UCSD-AML1 (cell line): ENCODE data around the gene SGCD.
"Not testable (repeated sequence)": the region's sequence is repeated elsewhere in the genome, so short reads cannot be mapped to it uniquely, and the experiment has no call there.

Experiments used
- DNase-seq: peaks from one replicate; lab custom pipeline; 2025; ENCODE audit not compliant: unreplicated experiment; lab: John Stamatoyannopoulos, UW

The SGCD gene

DNA sequence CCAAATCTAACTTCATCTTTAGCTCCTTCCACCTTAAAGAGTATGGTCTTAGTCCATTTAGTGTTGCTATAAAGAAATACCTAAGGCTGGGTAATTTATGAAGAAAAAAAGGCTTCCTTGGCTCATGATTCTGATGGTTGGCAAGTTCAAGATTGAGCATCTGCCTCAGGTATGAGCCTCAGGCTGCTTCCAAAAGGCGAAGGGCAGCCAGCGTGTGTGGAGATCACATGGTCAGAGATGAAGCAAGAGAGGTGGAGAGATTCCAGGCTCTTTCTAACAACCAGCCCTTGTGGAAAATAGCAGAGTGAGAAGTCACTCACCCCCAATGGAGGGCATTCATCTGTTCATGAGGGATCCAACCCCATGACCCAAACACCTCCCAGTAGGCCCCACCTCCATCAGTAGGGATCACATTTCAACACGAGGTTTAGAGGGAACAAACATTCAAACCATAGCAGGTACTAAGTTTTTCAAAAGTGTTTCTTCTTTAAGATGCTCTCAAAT lies 225.9 kb downstream of the SGCD start:
- DNase-seq = no peak

DNA sequence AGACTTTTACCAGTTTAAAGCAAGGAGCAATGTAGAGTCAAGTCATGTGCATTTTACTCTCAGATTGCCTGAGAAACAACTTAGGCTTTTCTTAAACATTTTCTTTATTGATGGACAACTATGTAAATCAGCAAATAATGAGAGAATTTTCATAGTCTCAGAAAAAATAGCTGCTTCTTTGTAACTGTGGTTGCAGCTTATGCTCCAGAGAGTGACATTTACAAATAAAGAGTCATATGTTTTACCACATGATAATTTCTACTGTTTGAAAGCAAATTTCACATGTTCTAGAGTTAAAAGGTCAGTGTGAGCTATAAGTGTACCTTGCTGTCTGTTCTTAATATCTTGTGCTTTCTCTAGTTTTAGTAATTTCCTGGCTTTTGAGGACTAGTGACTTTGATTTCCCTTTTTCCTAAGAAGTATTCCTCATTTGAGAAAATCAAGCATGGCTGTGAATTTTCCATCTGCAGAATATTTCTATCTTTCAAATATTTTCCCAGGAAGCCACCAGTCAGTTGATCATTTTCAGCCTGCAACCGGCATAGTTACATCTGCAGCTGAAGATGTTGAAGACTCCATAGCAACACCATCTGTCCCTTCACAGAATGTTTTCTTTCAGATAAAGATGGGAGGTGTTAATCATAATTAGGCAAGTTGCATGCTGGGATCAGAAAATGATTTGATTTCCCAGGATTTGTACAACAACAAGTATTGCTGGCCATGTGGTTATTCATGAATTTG lies 229.9 kb downstream of the SGCD start:
- no peak for DNase-seq

DNA sequence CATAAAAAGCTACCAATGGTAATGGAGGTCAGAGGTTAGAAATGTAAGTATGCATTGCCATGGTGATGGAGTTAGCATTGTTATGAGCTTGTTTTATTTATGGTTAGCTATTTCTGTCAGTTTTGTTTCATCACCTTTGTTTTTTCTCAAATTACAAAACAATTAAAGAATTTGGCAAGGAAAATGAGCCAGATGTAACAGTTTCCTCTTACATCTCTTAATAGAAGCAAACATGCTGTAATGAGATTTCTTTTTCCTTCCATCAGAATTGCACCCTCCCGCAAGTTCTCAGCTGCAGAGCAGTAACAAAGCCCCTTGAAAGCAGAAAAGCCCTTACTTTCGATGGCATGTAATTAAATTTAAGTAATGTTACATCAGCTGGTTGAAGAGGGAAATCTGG lies 233.0 kb downstream of the SGCD start:
- no peak for DNase-seq

DNA sequence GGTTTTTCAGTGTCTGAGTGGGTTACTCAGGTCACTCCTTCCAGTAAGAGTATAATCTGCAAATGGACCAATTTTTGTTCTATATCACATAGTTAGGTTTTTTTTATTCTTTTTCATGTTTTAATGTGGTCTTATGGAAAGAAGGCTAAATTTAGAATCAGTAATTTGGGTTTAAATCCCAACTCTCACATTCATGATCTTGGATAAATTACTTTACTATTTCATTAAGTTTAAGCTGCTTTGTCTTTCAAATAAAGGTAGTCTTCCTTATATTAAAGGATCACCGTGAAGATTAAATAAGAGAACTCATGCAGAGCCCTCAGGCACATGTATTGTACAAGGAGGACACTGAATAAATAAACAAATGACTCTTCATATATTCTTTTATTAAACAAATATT lies 234.7 kb downstream of the SGCD start:
- DNase-seq = no peak

DNA sequence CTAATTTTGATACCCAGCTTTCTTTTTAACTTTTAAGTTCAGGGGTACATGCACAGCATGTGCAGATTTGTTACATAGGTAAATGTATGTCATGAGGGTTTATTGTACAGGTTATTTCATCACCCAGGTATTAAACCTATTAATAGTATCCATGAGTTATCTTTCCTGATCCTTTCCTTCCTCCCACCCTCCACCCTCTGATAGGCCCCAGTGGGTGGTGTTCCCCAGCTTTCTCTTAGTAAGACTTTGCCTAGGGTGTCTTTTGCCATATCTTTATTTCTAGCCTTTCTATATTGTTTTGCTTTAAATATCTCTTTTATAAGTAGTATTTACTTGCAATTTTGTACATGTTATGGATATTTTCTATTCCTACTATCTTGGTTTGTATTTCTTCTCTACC lies 243.7 kb downstream of the SGCD start:
- no peak for DNase-seq

DNA sequence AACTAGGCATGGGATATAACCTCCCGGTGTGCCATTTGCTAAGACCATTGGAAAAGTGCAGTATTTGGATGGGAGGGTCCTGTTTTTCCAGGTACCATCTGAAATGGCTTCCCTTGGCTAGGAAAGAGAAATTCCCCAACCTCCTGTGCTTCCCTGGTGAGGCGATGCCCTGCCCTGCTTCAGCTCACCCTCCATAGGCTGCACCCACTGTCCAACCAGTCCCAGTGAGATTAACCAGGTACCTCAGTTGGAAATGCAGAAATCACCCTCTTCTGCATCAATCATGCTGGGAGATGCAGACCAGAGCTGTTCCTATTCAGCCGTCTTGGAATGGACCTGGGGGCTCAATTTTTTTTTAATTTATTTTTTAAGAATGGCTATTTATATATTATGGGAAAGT lies 254.8 kb downstream of the SGCD start:
- no peak for DNase-seq

DNA sequence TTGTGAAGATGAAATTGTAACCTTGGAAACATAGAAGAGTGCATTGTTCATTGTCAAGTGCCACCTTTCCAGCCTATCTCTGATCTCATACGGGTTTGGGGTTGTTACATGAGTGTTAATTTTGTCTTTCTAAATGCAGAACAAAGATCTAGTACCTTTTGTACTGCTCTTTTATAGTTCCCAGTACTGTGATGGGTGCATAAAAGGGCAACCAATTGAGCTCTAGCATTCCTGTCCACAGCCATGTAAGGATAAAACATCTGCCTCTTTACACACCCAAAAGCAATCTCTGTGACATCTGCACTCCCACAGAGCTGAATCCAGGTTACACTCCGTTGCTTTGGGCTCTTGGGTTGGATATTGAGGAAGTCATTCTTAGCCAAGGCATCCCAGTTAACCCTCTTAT lies 255.2 kb downstream of the SGCD start:
- no peak for DNase-seq

DNA sequence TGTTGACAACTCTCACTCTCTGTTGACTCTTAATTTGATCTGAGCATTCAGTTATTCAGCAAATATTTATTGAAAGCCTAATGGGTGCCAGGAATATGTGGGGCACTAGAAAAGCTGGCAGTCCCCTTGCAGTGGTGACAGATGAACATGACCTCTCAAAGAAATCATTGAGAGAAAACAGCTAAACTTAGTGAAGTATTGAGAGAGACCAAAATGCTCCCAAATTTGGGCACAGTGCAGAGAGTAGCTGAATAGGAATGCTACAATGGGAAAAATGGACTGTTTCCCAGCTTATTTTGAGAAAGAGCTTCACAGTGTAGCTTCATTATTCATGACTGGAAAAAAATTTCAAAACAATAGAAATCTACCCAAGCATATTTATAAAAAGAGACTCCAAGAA lies 257.9 kb downstream of the SGCD start:
- DNase-seq = no peak

DNA sequence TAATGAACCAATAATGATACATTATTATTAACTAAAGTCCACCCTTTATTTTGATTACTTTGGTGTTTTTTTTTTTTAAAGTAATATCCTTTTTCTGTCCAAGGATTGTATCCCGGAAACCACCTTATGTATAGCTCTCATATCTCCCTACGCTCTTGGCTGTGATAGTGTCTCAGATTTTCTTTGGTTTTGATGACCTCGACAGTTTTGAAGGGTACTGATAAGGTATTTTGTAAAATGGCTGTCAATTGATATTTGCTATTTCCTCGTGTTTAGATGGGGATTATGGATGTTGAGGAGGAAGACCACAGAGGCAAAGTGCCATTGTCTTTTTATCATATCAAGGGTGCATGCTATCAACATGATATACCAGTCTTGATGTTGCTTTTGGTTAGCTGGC lies 259.0 kb downstream of the SGCD start:
- DNase-seq = no peak

DNA sequence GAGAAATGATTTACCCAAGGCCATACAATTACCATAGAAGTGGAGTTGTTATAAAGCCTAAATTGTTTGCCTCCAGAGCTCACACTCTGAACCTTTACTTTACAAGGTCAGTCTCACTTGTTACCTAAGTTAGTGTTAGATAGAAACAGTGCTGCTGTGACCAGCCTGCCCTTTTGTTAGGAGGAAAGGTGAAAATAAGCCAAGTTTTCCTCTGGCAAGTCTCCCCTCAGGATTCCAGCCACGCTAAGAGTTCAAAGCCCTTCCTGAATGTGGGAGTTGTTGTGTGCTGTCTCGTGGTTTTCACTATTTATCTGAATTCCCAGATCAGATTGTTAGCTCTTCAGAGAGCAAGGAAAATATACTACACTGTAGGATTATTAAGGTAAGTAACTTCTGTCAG lies 260.0 kb downstream of the SGCD start:
- no peak for DNase-seq

DNA sequence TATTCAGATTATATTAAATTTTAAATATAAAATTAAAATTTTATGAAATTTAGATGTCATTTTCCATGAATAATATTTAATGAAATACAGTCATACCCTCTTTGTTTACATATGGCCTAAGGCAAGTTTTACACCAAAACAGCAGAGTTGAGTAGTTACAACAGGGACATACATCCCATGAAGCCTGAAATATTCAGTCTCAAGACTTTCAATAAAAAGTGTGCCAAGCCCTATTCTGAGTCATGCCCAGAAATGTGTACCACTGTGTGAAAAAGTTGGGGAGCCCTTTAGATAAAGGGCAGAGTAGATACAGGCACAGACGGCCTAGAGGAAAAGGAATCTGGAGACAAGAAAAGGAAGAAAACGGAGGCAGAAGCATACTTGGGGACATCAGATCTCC lies 261.3 kb downstream of the SGCD start:
- no peak for DNase-seq

DNA sequence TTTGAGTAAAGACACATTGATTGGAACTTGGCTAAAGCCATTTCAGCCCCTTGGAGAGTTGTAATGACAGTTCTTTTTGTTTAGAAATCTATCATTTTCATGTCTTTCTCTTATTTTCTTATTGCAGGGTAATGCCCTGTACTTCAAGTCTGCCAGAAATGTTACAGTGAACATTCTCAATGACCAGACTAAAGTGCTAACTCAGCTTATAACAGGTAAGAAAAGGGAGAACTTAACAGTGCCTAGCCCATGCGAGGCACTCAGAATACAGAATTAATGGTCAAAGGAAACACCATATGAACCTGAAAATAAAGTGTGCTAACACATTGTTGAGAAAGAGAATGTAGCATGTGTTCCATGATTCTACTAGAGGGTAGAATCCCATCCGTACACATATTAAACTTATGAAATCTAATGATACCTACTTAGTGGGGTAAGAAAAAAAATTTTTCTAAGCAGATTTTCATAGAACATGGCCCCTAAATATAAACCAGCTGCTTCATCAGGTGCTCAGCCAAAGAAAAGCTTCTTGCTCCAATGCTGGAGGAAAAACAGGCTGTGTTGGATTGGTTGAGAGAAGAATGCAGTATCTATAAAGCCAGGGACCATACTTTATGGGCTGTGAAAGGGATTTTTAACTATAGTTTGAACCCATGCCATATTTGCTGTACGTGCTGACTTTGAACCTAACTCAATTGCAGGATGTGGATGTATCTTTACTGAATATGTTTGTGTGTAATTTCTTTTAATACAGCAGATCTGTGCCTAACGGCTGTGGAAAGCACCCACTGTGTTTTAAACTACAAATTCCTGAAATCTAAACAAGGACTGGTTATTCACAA lies 262.4 kb downstream of the SGCD start:
- no peak for DNase-seq

DNA sequence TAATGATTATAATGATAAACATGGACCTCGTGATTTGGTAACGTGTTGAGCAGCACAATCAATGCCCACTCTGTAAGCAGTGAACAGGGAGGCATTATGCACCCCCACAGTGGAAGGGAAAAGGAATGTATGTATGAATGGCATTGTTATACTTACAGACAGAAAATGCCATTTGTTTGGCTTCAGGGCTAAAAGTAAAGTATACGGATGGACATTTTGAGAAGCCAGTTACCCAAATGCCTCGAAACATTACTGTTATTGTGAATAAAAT lies 262.9 kb downstream of the SGCD start:
- DNase-seq = no peak

DNA sequence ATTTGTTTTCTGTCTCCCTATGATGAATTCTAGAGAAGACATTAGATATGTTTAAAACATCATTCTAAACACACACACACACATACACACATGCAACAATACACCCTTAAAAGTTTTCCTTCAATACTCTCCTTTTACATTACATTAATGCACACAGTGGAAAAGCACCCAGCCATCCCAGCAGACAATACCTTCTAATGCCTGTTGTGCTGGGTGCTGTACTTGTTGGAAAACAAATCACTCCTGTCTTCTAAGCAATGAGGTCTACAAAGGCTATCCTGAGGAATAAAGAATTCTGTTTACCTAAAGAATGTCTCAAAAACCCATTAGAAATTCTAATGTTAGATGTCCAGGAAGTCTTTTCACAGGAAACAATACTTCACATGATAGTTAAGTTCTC lies 264.0 kb downstream of the SGCD start:
- DNase-seq = no peak

DNA sequence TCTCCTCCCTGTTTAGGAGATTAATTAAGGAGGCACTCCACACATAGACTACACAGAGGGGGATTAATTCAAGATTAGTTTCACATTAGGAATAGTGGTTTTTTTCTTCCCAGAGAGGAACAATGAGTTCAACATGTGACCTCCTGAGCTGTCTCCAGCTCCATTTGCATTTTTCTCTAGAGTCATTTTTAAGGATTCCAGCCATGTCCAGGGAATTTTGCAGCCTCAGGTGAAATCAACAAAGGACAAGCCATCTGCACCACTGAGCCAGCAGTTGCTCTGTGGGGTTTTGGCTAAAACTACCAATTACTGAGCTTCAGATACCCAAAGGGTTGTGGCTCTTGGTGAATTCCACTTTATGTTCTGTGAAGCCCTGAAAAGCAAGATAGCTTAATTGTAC lies 264.7 kb downstream of the SGCD start:
- no peak for DNase-seq

DNA sequence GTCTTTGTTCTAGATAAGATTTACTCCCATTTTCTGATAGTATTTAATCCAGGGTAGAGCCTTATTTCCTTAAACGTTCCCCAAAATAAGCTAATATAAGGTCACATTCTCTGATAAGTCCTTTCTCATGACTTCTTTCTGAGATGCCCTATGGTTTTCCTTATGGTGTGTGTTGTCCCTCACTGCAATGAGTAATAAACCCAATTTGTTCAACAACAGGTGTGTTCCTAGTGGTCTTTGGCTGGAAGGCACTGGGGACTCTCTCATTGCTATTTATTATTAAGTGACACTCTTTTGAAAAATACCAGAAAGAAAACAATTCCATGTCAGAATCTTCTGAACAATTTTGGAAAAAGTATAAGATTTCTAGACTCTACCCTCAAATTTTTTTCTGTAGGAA lies 266.6 kb downstream of the SGCD start:
- DNase-seq = no peak

DNA sequence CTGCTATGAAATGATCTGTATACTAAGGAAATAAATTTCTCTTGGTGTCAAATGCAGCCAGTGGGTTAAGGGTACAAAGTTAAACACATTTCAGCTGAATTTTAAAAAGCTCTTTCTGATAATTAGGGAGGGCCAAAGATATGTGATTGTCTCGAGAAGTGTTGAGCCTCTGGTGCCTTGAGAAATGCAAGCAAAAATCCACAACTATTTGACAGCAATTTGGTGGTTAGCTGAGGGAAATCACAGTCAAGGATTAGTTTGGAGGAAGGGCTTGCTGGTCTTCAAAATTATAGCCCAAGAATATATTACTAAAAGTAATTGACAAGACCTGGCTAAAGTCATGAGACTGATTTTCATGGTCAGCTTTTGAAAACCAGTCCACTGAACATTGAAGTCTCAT lies 267.4 kb downstream of the SGCD start:
- DNase-seq = no peak

DNA sequence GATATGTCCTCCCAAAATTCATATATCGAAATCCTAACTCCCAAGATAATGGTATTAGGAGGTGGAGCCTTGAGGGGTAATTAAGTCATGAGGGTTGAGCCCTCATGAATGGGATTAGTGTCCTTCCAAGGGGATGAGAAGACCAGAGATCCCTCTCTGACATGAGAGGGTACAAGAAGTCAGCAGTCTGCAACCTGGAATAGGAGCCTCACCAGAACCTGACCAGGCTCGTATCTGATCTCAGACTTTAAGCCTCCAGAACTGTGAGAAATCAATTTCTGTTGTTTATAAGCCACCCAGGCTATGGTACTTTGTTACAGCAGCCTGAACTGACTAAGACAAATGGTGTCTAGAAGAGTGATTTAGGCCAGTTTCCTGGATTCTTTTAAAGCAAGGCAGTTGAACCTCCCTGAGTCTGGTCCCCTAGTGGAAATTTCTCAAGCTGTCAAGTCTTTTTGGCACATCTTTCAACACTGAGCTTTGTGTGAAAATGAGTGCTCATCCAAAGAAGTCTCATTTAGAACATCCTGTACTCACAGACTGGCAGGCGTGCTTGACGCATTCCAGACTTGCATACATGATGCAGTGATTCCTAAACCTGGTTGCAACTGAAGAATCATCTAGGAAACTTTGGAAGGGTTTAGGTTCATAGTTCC lies 268.3 kb downstream of the SGCD start:
- DNase-seq = no peak

DNA sequence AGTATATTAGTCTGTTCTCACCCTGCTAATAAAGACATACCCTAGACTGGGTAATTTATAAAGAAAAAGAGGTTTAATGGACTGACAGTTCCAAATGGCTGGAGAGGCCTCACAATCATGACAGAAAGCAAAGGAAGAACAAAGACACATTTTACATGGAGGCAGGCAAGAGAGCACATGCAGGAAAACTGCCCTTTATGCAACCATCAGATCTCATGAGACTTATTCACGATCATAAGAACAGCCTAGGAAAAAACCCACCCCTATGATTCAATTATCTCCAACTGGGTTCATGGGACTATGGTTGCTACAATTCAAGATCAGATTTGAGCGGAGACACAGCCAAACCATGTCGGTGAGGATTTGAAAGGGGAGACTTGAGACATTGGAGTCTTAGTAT lies 270.3 kb downstream of the SGCD start:
- DNase-seq = no peak

DNA sequence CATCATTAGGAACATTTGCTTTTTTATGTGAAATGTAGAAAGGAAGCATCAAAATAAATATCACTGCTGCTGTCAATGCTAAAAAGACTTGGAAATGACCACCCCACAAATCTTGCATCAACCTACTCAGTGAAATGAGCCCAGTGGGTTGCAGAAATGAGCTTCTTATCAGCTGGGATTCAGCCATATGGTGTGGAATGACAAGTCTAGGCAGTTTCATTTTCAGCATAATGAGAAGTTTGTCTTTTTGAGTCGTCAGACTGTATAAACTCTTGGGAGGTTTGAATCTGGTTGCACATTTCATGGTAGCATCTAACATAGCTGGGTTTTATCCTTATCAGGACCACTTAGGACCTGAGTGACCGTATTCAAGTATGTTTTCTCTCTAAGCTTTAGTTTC lies 272.0 kb downstream of the SGCD start:
- no peak for DNase-seq

DNA sequence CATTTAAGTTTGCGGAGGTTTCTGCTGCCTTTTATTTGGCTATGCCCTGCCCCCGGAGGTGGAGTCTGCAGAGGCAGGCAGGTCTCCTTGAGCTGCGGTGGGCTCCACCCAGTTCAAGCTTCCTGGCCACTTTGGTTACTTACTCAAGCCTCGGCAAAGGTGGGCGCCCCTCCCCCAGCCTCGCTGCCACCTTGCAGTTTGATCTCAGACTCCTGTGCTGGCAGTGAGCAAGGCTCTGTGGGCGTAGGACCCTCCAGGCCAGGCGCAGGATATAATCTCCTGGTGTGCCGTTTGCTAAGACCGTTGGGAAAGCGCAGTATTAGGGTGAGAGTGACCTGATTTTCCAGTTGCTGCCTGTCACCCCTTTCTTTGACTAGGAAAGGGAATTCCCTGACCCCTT lies 283.6 kb downstream of the SGCD start:
- not testable (repeated sequence) for DNase-seq

DNA sequence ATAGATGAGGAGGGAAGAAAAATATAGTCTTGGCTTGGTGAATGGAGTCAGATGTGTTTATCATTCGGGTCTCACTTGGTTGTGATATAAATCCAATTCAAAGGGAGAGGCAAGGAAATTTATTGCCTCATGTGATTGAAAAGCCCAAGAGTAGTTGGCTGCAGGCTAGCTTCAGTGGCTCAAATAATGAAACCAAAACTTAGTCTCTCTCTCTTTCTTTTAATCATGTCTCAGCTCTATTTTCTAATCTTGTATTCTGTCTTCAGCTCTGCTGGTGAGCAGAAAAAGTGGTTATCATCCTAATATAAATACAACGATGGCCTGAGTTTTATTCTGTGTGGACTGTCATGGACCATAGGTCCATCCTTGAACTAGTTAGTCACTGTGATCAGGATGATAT lies 288.9 kb downstream of the SGCD start:
- DNase-seq = no peak
